NCI-H1105 treated with DMSO at 0.1 percent for 48 hours (cell line): ENCODE results near the gene MTFR2.

ENCODE experiments used
- DNase-seq: peaks from one replicate; lab custom pipeline; 2025; lab: John Stamatoyannopoulos, UW

Gene MTFR2

GRCh38 chr6:136184738-136185137 is 65.4 kb downstream of the MTFR2 start:
- no peak for DNase-seq

- DNase-seq: no peak
These were observed 68.2 kb downstream of the MTFR2 start for GRCh38 chr6:136181861-136182260.

- DNase-seq: no peak
These were observed 68.6 kb downstream of the MTFR2 start for GRCh38 chr6:136181512-136181833.
